SHP77 treated with DMSO at 0.1 percent for 48 hours (cell line): ENCODE data around the gene GNG12.
A peak's percentile ranks its signal among the peaks of the same experiment; 100 is the strongest.
"Not testable (repeated sequence)": the region's sequence is repeated elsewhere in the genome, so short reads cannot be mapped to it uniquely, and the experiment has no call there.

Source experiments
- DNase-seq: peaks from one replicate; lab custom pipeline; 2025; lab: John Stamatoyannopoulos, UW

The GNG12 gene

GRCh38 chr1:67679691-67680090, 153.6 kb downstream of the GNG12 start:
- no peak for DNase-seq

DNA sequence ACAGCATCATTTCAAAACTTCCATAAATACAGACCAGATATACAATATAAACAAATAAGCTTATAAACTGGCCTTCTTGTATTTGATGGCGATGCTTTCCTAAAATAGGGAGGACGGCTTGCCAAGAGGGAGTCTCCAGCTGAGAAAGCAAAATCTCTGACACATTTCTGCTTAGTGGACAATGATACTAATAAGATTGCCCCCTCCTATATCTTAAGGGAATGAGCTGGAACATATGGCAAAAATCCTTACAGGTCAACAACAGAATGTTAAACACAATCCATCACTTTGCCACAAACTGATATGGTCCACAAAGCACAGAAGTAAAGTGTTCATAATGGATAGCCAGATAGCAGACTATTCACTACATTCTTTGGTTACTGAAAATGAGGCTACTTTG, 155.3 kb downstream of the GNG12 start:
- DNase-seq, result no peak

DNA sequence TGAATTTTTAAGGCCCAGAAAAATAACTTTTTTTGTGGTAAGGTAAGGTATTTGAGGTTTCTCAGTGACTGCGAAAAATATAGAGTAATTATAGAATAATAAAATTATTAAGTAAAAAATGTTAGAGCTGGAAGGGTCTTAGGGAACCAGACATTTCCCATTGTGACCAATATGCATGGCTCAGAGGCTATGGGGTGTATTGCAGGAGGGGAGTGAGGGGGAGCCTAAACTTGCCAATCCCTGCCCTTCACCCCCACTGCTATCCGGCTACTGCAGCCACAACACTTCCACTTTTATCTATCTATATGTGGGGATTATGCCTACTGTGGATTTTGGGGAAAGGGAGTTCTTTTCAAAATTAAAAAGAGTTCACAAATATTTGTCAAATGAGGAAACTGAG, 155.9 kb downstream of the GNG12 start:
- no peak for DNase-seq

DNA sequence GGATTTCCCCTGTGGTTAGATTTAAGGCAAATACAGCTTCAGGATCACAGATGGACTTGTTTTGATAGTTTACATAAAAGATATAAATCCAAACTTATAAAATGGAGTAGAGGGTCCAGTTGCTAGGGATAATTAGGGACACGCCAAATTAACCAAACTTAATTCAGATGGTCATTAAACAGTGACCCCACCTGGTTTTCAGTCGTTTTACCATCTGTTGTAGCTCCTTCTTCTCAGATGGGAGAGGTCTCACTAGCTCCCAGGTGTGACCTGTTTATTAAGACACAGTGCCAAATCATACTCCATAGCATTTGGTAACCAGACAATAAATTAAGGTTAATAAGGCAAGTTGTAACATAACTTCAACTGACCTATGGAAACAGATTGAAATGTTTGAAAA, 156.3 kb downstream of the GNG12 start:
- no peak for DNase-seq

DNA sequence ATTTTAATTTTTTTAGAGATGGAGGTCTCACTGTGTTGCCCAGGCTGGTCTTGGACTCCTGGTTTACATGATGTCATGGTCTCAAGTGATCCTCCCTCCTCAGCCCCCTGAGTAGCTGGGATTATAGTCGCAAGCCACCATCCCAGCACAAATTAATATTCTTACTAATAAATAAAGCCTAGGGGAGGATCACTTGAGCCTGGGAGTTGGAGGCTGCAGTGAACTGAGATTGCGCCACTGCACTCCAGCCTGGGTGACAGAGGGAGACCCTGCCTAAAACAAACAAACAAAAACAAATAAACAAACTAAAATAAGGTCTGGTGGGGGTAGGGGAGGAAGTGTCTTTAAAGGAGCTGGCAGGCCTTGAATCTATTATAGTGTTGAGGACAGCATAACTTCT, 157.0 kb downstream of the GNG12 start:
- no peak for DNase-seq

DNA sequence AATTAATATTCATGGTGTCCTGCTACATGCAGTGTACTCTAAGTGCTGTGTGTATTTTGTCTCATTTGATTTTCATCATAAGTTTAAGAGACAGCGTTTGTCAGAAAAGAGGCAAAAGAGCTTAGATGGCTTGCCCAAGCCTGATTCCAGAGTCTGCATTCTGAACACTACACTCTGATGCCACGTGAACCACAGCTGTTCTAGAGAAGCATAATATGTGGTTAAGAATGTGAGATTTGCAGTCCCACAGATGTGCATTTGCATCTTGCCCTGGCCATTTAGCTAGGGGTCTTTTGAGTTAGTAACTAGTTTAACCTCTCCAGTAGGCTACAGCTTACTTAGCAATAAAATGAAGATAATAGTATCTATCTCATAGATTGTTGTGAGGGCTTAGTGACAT, 157.5 kb downstream of the GNG12 start:
- no peak for DNase-seq

DNA sequence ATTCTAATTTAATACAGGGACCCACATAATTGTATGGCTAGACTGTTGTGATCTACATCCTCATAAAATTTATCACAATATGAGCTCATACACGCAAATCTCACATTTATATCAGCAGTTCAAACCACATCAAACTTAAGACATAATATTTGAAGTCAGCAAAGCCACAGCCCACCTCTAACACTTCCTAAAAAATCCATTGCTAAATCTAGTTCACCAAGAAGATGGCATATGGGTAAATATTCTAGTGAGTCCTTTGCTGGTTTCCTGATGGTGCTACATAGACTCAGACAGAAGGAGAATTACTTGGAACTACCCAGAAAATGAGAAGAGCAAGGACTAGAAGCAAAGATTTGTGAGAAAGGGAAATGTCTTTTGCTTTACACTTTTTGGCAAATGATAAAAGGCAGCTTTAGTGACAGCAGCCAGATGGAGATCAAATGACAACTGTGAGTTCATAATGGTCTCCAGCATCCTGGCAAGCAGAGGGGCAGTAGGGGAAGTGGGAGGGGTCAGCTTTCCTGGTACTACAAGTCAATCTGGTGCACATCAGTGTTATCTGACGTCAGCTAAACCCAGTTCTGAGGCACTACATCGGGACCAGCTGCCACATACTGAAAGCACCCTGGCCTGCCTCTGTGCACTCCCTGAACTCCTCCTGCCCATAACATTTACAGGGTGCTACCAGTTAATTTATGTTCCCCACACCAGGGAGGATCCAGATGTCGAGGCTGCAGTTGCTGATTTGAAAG, 158.8 kb downstream of the GNG12 start:
- peak; percentile 90 for DNase-seq

DNA sequence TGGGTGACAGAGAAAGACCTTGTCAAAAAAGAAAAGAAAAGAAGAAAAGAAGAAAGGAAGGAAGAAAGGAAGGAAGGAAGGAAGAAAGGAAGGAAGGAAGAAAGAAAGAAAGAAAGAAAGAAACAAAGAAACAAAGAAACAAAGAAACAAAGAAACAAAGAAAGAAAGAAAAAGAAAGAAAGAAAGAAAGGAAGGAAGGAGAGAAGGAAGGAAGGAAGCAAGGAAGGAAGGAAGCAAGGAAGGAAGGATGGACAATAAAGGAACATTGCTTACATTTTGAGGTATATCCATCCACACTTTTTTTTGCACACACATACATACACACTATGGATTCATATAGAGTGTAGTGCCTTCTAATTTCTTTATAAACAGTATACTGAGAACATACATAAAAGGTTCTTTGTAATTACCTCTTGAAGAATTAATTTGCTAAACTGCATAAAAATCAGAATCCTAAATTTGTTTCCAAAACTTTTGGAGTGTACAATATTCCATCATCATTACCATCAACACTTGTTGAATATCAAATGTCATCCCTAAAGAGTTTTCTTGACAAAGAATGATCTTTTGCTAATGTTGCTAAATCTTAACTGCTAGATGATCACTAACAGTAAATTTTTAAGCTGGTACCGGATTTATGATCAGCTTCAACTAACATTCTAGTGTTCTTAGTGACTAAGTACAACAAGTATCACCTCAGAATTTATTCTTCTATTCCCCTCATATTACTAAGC, 159.6 kb downstream of the GNG12 start:
- DNase-seq, result no peak

GRCh38 chr1:67672260-67672803, 160.9 kb downstream of the GNG12 start:
- DNase-seq, result no peak

- no peak for DNase-seq
These were observed 164.6 kb downstream of the GNG12 start for GRCh38 chr1:67668660-67669059.

- no peak for DNase-seq
These were observed 166.6 kb downstream of the GNG12 start for GRCh38 chr1:67666636-67667035.

DNA sequence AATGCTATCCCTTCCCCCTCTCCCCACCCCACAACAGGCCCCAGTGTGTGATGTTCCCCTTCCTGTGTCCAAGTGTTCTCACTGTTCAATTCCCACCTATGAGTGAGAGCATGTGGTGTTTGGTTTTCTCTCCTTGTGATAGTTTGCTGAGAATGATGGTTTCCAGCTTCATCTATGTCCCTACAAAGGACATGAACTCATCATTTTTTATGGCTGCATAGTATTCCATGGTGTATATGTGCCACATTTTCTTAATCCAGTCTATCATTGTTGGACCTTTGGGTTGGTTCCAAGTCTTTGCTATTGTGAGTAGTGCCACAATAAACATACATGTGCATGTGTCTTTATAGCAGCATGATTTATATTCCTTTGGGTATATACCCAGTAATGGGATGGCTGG, 168.0 kb downstream of the GNG12 start:
- not testable (repeated sequence) for DNase-seq

DNA sequence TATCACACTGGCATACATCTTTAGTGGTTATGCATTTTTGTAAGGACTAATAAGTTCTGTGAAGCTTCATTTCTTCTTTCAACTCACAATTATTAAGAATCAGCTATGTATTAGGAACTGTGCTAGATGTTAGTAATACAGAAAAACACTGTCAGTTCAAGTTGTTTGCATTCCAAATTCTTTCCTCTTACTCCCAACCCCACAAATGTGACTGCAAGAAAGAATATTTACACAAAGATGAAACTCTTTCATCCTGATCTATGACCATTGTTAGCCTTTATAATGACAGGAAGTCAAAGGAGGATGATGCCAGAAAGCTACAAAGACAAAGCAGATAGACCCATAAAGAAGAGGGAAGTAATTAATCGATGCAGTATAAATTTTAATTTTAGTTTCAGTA, 169.2 kb downstream of the GNG12 start:
- no peak for DNase-seq

GRCh38 chr1:67662884-67663283, 170.4 kb downstream of the GNG12 start:
- DNase-seq, result no peak

DNA sequence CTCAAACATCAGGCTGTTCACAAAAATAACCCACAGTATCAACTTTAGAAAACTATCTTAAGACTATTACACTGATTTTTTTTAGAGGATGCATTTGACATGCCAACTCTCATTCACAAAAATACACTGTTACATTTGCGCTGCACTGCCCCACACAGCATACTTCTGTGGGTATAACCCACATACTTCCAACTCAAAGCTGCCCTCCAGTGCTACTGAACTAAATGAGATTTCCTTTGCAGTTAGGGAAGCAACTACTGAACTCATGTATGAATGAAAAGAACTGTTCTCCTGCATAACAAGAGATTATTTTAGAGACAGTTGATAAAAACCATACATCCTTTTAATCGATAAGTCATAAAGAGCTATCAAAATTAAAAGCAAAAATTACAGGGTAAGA, 174.0 kb downstream of the GNG12 start:
- no peak for DNase-seq

DNA sequence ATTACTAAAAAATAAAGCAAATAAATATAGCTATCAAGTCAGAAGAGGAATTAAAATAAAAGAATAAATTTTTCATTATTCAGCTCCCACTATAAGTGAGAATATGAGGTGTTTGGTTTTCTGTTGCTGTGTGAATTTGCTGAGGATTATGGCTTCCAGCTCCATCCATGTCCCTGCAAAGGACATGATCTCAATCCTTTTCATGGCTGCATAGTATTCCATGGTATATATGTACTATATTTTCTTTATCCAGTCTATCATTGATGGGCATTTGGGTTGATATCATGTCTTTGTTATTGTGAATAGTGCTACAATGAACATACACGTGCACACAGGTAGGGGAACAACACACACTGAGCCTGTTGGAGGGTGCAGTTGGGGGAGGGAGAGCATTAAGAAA, 176.1 kb downstream of the GNG12 start:
- DNase-seq, result not testable (repeated sequence)

DNA sequence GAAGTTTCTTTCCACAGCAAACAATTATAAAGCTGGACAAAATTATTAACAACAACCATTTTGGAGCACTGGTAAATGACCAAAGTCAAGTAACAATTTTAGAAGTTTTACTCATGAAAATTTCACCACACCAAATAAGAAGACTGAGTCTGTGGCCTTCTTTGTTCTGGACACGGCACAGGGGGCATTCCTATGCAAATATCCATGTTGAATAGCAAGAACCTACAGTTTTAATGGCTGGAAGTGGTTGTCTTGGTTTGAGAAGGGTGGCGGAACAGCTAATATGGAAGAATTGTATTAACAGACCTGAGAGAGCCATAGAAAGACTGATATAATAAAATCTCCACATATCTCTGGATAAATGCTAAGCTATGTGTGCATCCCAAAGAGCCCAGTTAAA, 177.7 kb downstream of the GNG12 start:
- DNase-seq, result no peak

GRCh38 chr1:67653304-67653703, 180.0 kb downstream of the GNG12 start:
- no peak for DNase-seq

- no peak for DNase-seq
These were observed 180.5 kb downstream of the GNG12 start for GRCh38 chr1:67652800-67653199.
